Esophagus muscularis mucosa (tissue), 4 donors: Measurements from ENCODE around the gene SP2. TPM values are rescaled to one million over a fixed set of nuclear protein-coding genes. Genes with fewer than 3 reads are reported as not detected.

Source experiments
- DNase-seq: peaks from one replicate; pipeline ENCODE4 v3.0.0-alpha.2; 2017; ENCODE audit errors: extremely low spot score
- H3K27ac ChIP-seq, 4 donors: fragments of 200-600 bp; sonication (generic); replicated peaks in 1 of 4; 1 replicate in 3 of 4; 2 replicates in 1 of 4; pipeline ENCODE4 v1.5.1; 2016 to 2019; ENCODE audit warnings: mild to moderate bottlenecking in 1 of 4
- H3K27me3 ChIP-seq, 4 donors: fragments of 200-600 bp; sonication (generic); one replicate each; pipeline versions ENCODE4 v1.5.1 to v1.6.0; 2016 to 2019
- H3K36me3 ChIP-seq, 4 donors: fragments of 200-600 bp; sonication (generic); one replicate each; pipeline ENCODE4 v1.5.1; 2016 to 2019
- H3K4me1 ChIP-seq, 4 donors: fragments of 200-600 bp; sonication (generic); one replicate each; pipeline ENCODE4 v1.5.1; 2016 to 2019
- H3K4me3 ChIP-seq, 4 donors: fragments of 200-600 bp; sonication (generic); 1 replicate in 2 of 4; 2 replicates in 2 of 4; pipeline ENCODE4 v1.5.1; 2016 to 2019; ENCODE audit warnings: mild to moderate bottlenecking in 4 of 4, moderate library complexity in 1 of 4
- H3K9me3 ChIP-seq, 4 donors: fragments of 200-600 bp; sonication (generic); 1 replicate in 3 of 4; 2 replicates in 1 of 4; pipeline ENCODE4 v1.5.1; 2016 to 2019
- CTCF ChIP-seq, 3 experiments: fragments of 200-600 bp in 2 of 3; fragments of 450-650 bp in 1 of 3; sonication (generic) in 2 of 3; IDR thresholded peaks; one replicate each; pipeline ENCODE4 v1.5.1; 2017 to 2019; ENCODE audit warnings: antibody characterized with exemption in 3 of 3, mild to moderate bottlenecking in 2 of 3, moderate library complexity in 1 of 3
- EP300 ChIP-seq: sonication (generic); formaldehyde crosslinking; IDR thresholded peaks from one replicate; pipeline ENCODE4 v1.6.1; 2017; ENCODE audit warnings: antibody characterized with exemption
- POLR2A ChIP-seq: fragments of 450-650 bp; IDR thresholded peaks from one replicate; pipeline ENCODE4 v1.6.1; 2017; ENCODE audit warnings: antibody characterized with exemption, moderate library complexity, mild to moderate bottlenecking, low read depth
- POLR2AphosphoS5 ChIP-seq, 2 donors: sonication (generic); formaldehyde crosslinking; IDR thresholded peaks; one replicate each; pipeline ENCODE4 v1.6.1; 2017; ENCODE audit warnings: antibody characterized with exemption in 2 of 2
- WGBS: methylation state at CpG from one replicate; pipeline ENCODE4 v1.1.5; 2018; 5-methylcytosine and 5-hydroxymethylcytosine counted together
- intact Hi-C: fragments of 100-400 bp; cut with DNase I; formaldehyde crosslinking; loops from one replicate; pipeline ENCODE4 v1.15.1; 2023
- total RNA-seq, 4 donors: library from RNA; depleted of rRNA; stranded (reverse); fragments of >200 nt; gene quantifications; one replicate each; pipeline versions ENCODE4 v1.1.0 to v1.2.1, GENCODE V29; 2016

The SP2 gene
- total RNA-seq, 4 donors from 2014 or later, result 7.1 to 16.0 (median 9.4) TPM

GRCh38 chr17:47896672-47897490 is 845 bp downstream of the SP2 start:
- no peak for TF ChIP-seq POLR2A
- TF ChIP-seq CTCF (IDR thresholded peaks at IDR 0.05), result no peak
- no peak for TF ChIP-seq POLR2AphosphoS5 (IDR thresholded peaks at IDR 0.05)
- no peak for TF ChIP-seq EP300
- peaks cover 53 to 64% (median 59%) of the 10 kb centered on the region in 4 donors for H3K4me1 ChIP-seq
- H3K36me3 ChIP-seq, result peaks cover 0 to 3% (median 0%) of the 10 kb centered on the region in 4 donors
- intact Hi-C loops, result loop anchor here (2.0 to 10.0 kb wide), 2 partner anchors 74 to 192 kb away; partner anchors contain the start of gene CDK5RAP3
- DNase-seq, result no peak
- no peaks in the 10 kb centered on the region for H3K9me3 ChIP-seq
- H3K27ac ChIP-seq, result peak overlapping the region; percentile 95 to 100 (median 98)
- WGBS, result 4% methylated on average over 19 of the region's 22 CpGs
- no peaks in the 10 kb centered on the region for H3K27me3 ChIP-seq
- H3K4me3 ChIP-seq, result peak overlapping the region; percentile 71 to 97 (median 88)

GRCh38 chr17:47897561-47897960 is 1.5 kb downstream of the SP2 start:
- H3K27me3 ChIP-seq, result no peaks in the 10 kb centered on the region
- no peak for DNase-seq
- TF ChIP-seq POLR2A, result no peak
- TF ChIP-seq POLR2AphosphoS5 (IDR thresholded peaks at IDR 0.05), result no peak
- no peak for TF ChIP-seq CTCF (IDR thresholded peaks at IDR 0.05)
- TF ChIP-seq EP300, result no peak
- peaks cover 0 to 3% (median 0%) of the 10 kb centered on the region in 4 donors for H3K36me3 ChIP-seq
- no peaks in the 10 kb centered on the region for H3K9me3 ChIP-seq
- peaks cover 55 to 69% (median 62%) of the 10 kb centered on the region in 4 donors for H3K4me1 ChIP-seq
- 68% methylated on average over 5 of the region's 5 CpGs for WGBS
- H3K4me3 ChIP-seq, result peak overlapping the region; percentile 71 to 97 (median 88)
- intact Hi-C loops, result loop anchor here (2.0 to 10.0 kb wide), 2 partner anchors 73 to 193 kb away; partner anchors contain the start of gene CDK5RAP3
- H3K27ac ChIP-seq, result peak overlapping the region; percentile 95 to 100 (median 98)

- Histone ChIP-seq H3K36me3 (no peaks in the 10 kb centered on the region), H3K4me3 (no peak overlapping the region), H3K9me3 (no peaks in the 10 kb centered on the region), H3K4me1 (peaks cover 55 to 76% (median 68%) of the 10 kb centered on the region in 4 donors), H3K27me3 (no peaks in the 10 kb centered on the region), H3K27ac (peak overlapping the region; percentile 95 to 100 (median 98))
- intact Hi-C loops, result loop anchor here (10.0 kb wide), 1 partner anchor 193 kb away; no protein-coding TSS in a partner anchor
- TF ChIP-seq POLR2A (no peak), EP300 (no peak)
- no peak for DNase-seq
Measured at GRCh38 chr17:47898241-47898640, 2.2 kb downstream of the SP2 start.

- Histone ChIP-seq H3K27ac (peak overlapping the region; percentile 37 to 50 (median 46)), H3K4me1 (peaks cover 61 to 84% (median 75%) of the 10 kb centered on the region in 4 donors)
Measured at GRCh38 chr17:47899643-47900042, 3.6 kb downstream of the SP2 start.

More at GRCh38 chr17:47899643-47900042, 3.6 kb downstream of the SP2 start:
- WGBS, result 73% methylated on average over 3 of the region's 5 CpGs
- no peak for DNase-seq
- no peaks in the 10 kb centered on the region for H3K9me3 ChIP-seq
- intact Hi-C loops, result loop anchor here (10.0 kb wide), 1 partner anchor 195 kb away; no protein-coding TSS in a partner anchor
- no peaks in the 10 kb centered on the region for H3K36me3 ChIP-seq
- TF ChIP-seq POLR2AphosphoS5 (IDR thresholded peaks at IDR 0.05) (no peak), CTCF (IDR thresholded peaks at IDR 0.05) (no peak), EP300 (no peak)
- H3K27me3 ChIP-seq, result no peaks in the 10 kb centered on the region
- H3K4me3 ChIP-seq, result no peak overlapping the region
